HG03457 (cell line): ENCODE results near the gene TTR.

Source experiments
- ATAC-seq: cut with Tn5 transposase; IDR thresholded peaks from one replicate; pipeline ENCODE4 v1.9.1; 2021; ENCODE audit warnings: moderate number of reproducible peaks; ENCODE audit not compliant: unreplicated experiment

TTR gene

GRCh38 chr18:31578126-31578525 lies 13.6 kb upstream of the TTR start:
- ATAC-seq, result no peak

- no peak for ATAC-seq
Measured at GRCh38 chr18:31579375-31579774, 12.3 kb upstream of the TTR start.

GRCh38 chr18:31581498-31582197 lies 10.0 kb upstream of the TTR start:
- ATAC-seq, result no peak

GRCh38 chr18:31583185-31583854 lies 8.4 kb upstream of the TTR start:
- ATAC-seq, result no peak

- ATAC-seq, result no peak
Measured at GRCh38 chr18:31585991-31586390, 5.7 kb upstream of the TTR start.

- ATAC-seq, result no peak
Measured at GRCh38 chr18:31586616-31587015, 5.1 kb upstream of the TTR start.

GRCh38 chr18:31587529-31587928 lies 4.1 kb upstream of the TTR start:
- ATAC-seq, result no peak

GRCh38 chr18:31590570-31590969 lies 1.1 kb upstream of the TTR start:
- ATAC-seq, result no peak

- ATAC-seq, result no peak
Measured at GRCh38 chr18:31591113-31591512, 564 bp upstream of the TTR start.

- ATAC-seq, result no peak
Measured at GRCh38 chr18:31592506-31593157, 955 bp downstream of the TTR start.

- ATAC-seq, result no peak
Measured at GRCh38 chr18:31595121-31595771, 3.6 kb downstream of the TTR start.

GRCh38 chr18:31596081-31596872 lies 4.6 kb downstream of the TTR start:
- no peak for ATAC-seq

- no peak for ATAC-seq
Measured at GRCh38 chr18:31598021-31598805, 6.5 kb downstream of the TTR start.

- ATAC-seq, result no peak
Measured at GRCh38 chr18:31603315-31603714, 11.6 kb downstream of the TTR start.

- ATAC-seq, result no peak
Measured at GRCh38 chr18:31606265-31606664, 14.6 kb downstream of the TTR start.

GRCh38 chr18:31607384-31607783 lies 15.7 kb downstream of the TTR start:
- ATAC-seq, result no peak

GRCh38 chr18:31609886-31610285 lies 18.2 kb downstream of the TTR start:
- ATAC-seq, result no peak

- ATAC-seq, result no peak
Measured at GRCh38 chr18:31610286-31611205, 18.9 kb downstream of the TTR start.

- no peak for ATAC-seq
Measured at GRCh38 chr18:31611511-31611910, 19.8 kb downstream of the TTR start.
